ENCODE results near the gene POU2F1.

- TF ChIP-seq, protein P1, sequence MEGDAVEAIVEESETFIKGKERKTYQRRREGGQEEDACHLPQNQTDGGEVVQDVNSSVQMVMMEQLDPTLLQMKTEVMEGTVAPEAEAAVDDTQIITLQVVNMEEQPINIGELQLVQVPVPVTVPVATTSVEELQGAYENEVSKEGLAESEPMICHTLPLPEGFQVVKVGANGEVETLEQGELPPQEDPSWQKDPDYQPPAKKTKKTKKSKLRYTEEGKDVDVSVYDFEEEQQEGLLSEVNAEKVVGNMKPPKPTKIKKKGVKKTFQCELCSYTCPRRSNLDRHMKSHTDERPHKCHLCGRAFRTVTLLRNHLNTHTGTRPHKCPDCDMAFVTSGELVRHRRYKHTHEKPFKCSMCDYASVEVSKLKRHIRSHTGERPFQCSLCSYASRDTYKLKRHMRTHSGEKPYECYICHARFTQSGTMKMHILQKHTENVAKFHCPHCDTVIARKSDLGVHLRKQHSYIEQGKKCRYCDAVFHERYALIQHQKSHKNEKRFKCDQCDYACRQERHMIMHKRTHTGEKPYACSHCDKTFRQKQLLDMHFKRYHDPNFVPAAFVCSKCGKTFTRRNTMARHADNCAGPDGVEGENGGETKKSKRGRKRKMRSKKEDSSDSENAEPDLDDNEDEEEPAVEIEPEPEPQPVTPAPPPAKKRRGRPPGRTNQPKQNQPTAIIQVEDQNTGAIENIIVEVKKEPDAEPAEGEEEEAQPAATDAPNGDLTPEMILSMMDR (IDR thresholded peaks at IDR 0.05) = no peak
- TF ChIP-seq EP300 (IDR thresholded peaks at IDR 0.05) = no peak
Observed at GRCh38 chr1:167409183-167409582, 188.5 kb downstream of the POU2F1 start.

Data from suprapubic skin (tissue), 3 donors.